ENCODE measurements around the gene TSTD2. TPM values are rescaled to one million over a fixed set of nuclear protein-coding genes. Genes with fewer than 3 reads are reported as not detected.
A peak's percentile ranks its signal among the peaks of the same experiment; 100 is the strongest.

TSTD2 gene
- polyA plus RNA-seq, 1 of the 3 experiments (the other 2 are of a cell fraction): 11.5 TPM

GRCh38 chr9:97562542-97562941 lies 70.6 kb downstream of the TSTD2 start:
- CTCF ChIA-PET: interaction anchor here (0.7 to 9.2 kb wide), 5 partner anchors 36 to 94 kb away, joined by 3 to 65 read pairs (median 17); partner anchors contain the start of gene TMOD1
- WGBS (ENCODE audit: low lambda C conversion rate): 93% methylated on average over 3 of the region's 5 CpGs
- no peaks in the 10 kb centered on the region for H3K9me3 ChIP-seq

DNA sequence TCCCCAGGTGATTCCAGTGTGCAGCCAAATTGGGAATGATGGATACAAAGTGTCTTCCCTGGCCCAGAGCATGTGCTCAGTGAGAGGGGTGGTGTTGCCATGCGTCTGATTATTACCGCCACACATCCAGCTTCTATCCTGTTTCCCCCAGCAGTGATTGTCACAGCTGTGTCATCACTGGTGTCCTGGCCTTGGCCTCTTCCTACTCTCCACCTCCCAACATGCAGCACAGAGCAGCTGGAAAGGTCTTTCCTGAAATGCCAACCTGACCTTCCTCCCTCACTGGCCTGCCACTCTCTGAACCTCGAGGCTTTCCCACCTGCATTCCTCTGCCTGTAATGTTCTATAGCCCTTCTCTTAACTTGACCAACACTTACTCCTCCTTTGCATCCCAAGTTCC lies 71.7 kb downstream of the TSTD2 start:
- DNase-seq: no peak
- H3K4me3 ChIP-seq (ENCODE audit: low read depth in 2 of 2, low read length in 1 of 2): no peak overlapping the region
- 0 out of 2 replicates have a peak, but pooled peaks cover 7% of the 10 kb centered on the region for H3K27me3 ChIP-seq (ENCODE audit: insufficient read depth)
- no peaks in the 10 kb centered on the region for H3K9me2 ChIP-seq
- no peak overlapping the region for H3K9ac ChIP-seq
- H3K4me1 ChIP-seq (ENCODE audit: control insufficient read depth in 1 of 2, insufficient read depth in 2 of 2, low read depth in 1 of 2, low read length in 1 of 2): peaks cover 0 to 81% of the 10 kb centered on the region in 2 experiments; a peak in 2 of 4 replicates
- H3F3A ChIP-seq (replicated peaks; ENCODE audit: insufficient read depth): no peaks in the 10 kb centered on the region
- H4K20me1 ChIP-seq (ENCODE audit: insufficient read depth): no peaks in the 10 kb centered on the region
- H3K9me3 ChIP-seq: no peaks in the 10 kb centered on the region
- POLR2A ChIA-PET: interaction anchor here (1.6 to 1.7 kb wide), 2 partner anchors 56 to 59 kb away, joined by 5 to 10 read pairs; partner anchors contain the start of gene TMOD1
- WGBS (ENCODE audit: low lambda C conversion rate): 65% methylated on average over 3 of the region's 3 CpGs
- CTCF ChIA-PET: interaction anchor here (1.0 to 3.6 kb wide), 4 partner anchors 37 to 95 kb away, joined by 3 to 23 read pairs (median 12); no protein-coding TSS in a partner anchor
- H3K4me2 ChIP-seq: no peak overlapping the region
- TF ChIP-seq MEF2A (IDR thresholded peaks at IDR 0.05; ENCODE audit: borderline replicate concordance, low read depth): no peak
- TF ChIP-seq EZH2phosphoT487 (IDR thresholded peaks at IDR 0.05; ENCODE audit: borderline replicate concordance, low read depth): no peak
- TF ChIP-seq, protein P1, sequence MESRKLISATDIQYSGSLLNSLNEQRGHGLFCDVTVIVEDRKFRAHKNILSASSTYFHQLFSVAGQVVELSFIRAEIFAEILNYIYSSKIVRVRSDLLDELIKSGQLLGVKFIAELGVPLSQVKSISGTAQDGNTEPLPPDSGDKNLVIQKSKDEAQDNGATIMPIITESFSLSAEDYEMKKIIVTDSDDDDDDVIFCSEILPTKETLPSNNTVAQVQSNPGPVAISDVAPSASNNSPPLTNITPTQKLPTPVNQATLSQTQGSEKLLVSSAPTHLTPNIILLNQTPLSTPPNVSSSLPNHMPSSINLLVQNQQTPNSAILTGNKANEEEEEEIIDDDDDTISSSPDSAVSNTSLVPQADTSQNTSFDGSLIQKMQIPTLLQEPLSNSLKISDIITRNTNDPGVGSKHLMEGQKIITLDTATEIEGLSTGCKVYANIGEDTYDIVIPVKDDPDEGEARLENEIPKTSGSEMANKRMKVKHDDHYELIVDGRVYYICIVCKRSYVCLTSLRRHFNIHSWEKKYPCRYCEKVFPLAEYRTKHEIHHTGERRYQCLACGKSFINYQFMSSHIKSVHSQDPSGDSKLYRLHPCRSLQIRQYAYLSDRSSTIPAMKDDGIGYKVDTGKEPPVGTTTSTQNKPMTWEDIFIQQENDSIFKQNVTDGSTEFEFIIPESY (IDR thresholded peaks at IDR 0.05; ENCODE audit: borderline replicate concordance, low read depth): no peak
- no peak for TF ChIP-seq EP300 (IDR thresholded peaks at IDR 0.05; ENCODE audit: borderline replicate concordance in 1 of 2, low read depth in 1 of 2, low read length in 1 of 2)
- TF ChIP-seq RFX5 (IDR thresholded peaks at IDR 0.05; ENCODE audit: low read length): no peak
- no peak for TF ChIP-seq CTCF (IDR thresholded peaks at IDR 0.05)
- no peak for TF ChIP-seq FOXJ3 (CRISPR knock-in tag; IDR thresholded peaks at IDR 0.05)
- TF ChIP-seq, protein P2, sequence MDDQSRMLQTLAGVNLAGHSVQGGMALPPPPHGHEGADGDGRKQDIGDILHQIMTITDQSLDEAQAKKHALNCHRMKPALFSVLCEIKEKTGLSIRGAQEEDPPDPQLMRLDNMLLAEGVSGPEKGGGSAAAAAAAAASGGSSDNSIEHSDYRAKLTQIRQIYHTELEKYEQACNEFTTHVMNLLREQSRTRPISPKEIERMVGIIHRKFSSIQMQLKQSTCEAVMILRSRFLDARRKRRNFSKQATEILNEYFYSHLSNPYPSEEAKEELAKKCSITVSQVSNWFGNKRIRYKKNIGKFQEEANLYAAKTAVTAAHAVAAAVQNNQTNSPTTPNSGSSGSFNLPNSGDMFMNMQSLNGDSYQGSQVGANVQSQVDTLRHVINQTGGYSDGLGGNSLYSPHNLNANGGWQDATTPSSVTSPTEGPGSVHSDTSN (IDR thresholded peaks at IDR 0.05): no peak
- no peak for TF ChIP-seq JUND (IDR thresholded peaks at IDR 0.05)
- TF ChIP-seq TEAD4 (IDR thresholded peaks at IDR 0.05; ENCODE audit: borderline replicate concordance, insufficient read depth): no peak
- H3K36me3 ChIP-seq (replicated peaks in 1 of 2; ENCODE audit: control insufficient read depth in 1 of 2, insufficient read depth in 2 of 2, low read length in 1 of 2): no peaks in the 10 kb centered on the region
- no peak overlapping the region for H2AFZ ChIP-seq (ENCODE audit: low read depth)
- H3K79me2 ChIP-seq (ENCODE audit: insufficient read depth): no peaks in the 10 kb centered on the region
- peak overlapping the region in 1 of 2 experiments; percentile 98; a peak in 2 of 4 replicates for H3K27ac ChIP-seq (ENCODE audit: low read depth in 2 of 2, low read length in 1 of 2)

More at GRCh38 chr9:97562542-97562941, 70.6 kb downstream of the TSTD2 start:
- no peaks in the 10 kb centered on the region for H3K36me3 ChIP-seq (replicated peaks in 1 of 2; ENCODE audit: control insufficient read depth in 1 of 2, insufficient read depth in 2 of 2, low read length in 1 of 2)
- H3K9me2 ChIP-seq: no peaks in the 10 kb centered on the region
- no peak for DNase-seq
- H3K4me3 ChIP-seq (ENCODE audit: low read depth in 2 of 2, low read length in 1 of 2): no peak overlapping the region
- H3K27ac ChIP-seq (ENCODE audit: low read depth in 2 of 2, low read length in 1 of 2): peak overlapping the region in 1 of 2 experiments; percentile 98; a peak in 2 of 4 replicates
- H3K4me2 ChIP-seq: no peak overlapping the region
- H3K27me3 ChIP-seq (ENCODE audit: insufficient read depth): no peaks in the 10 kb centered on the region
- POLR2A ChIA-PET: interaction anchor here (1.0 to 1.7 kb wide), 2 partner anchors 60 to 83 kb away, joined by 4 to 10 read pairs; partner anchors contain the start of gene TMOD1
- H4K20me1 ChIP-seq (ENCODE audit: insufficient read depth): no peaks in the 10 kb centered on the region
- no peak overlapping the region for H3K9ac ChIP-seq
- H2AFZ ChIP-seq (ENCODE audit: low read depth): no peak overlapping the region
- H3F3A ChIP-seq (replicated peaks; ENCODE audit: insufficient read depth): no peaks in the 10 kb centered on the region
- TF ChIP-seq JUND (IDR thresholded peaks at IDR 0.05): no peak
- TF ChIP-seq, protein P1 (IDR thresholded peaks at IDR 0.05; ENCODE audit: borderline replicate concordance, low read depth): no peak
- no peak for TF ChIP-seq NRF1 (IDR thresholded peaks at IDR 0.05; ENCODE audit: low read depth, low read length)
- no peak for TF ChIP-seq SIN3A (IDR thresholded peaks at IDR 0.05; ENCODE audit: borderline replicate concordance, low read depth, low read length)
- TF ChIP-seq NFIC (IDR thresholded peaks at IDR 0.05; ENCODE audit: borderline replicate concordance): no peak
- TF ChIP-seq EP300 (IDR thresholded peaks at IDR 0.05; ENCODE audit: borderline replicate concordance in 1 of 2, low read depth in 1 of 2, low read length in 1 of 2): no peak
- TF ChIP-seq, protein P3, sequence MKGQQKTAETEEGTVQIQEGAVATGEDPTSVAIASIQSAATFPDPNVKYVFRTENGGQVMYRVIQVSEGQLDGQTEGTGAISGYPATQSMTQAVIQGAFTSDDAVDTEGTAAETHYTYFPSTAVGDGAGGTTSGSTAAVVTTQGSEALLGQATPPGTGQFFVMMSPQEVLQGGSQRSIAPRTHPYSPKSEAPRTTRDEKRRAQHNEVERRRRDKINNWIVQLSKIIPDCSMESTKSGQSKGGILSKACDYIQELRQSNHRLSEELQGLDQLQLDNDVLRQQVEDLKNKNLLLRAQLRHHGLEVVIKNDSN (IDR thresholded peaks at IDR 0.05; ENCODE audit: borderline replicate concordance, low read depth): no peak
- no peaks in the 10 kb centered on the region for H3K79me2 ChIP-seq (ENCODE audit: insufficient read depth)
- peaks cover 0 to 80% of the 10 kb centered on the region in 2 experiments; a peak in 2 of 4 replicates for H3K4me1 ChIP-seq (ENCODE audit: control insufficient read depth in 1 of 2, insufficient read depth in 2 of 2, low read depth in 1 of 2, low read length in 1 of 2)

Measured in SK-N-SH (cell line).